ENCODE data around the gene GRHPR.

The GRHPR gene

DNA sequence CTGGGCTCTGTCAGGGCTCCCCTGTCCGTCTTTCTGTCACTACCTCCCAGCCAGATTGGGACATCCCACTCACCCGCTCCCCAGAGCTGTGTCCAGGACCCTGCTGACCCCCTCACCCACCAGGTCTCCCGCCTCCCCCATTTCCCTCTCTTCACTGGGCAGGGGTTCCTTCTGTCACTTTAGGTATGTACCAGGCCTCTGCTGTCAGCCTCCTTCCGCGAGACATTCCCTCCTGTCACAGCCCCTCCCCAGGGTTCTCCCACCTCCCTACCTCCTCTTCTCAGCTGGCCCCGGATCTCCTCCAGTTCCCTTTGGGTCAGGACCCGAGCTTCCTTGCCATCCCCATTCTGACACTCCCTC is 63.7 kb downstream of the GRHPR start:
- no peak for DNase-seq
